ENCODE data around the gene IRF2BPL.

Gene IRF2BPL

DNA sequence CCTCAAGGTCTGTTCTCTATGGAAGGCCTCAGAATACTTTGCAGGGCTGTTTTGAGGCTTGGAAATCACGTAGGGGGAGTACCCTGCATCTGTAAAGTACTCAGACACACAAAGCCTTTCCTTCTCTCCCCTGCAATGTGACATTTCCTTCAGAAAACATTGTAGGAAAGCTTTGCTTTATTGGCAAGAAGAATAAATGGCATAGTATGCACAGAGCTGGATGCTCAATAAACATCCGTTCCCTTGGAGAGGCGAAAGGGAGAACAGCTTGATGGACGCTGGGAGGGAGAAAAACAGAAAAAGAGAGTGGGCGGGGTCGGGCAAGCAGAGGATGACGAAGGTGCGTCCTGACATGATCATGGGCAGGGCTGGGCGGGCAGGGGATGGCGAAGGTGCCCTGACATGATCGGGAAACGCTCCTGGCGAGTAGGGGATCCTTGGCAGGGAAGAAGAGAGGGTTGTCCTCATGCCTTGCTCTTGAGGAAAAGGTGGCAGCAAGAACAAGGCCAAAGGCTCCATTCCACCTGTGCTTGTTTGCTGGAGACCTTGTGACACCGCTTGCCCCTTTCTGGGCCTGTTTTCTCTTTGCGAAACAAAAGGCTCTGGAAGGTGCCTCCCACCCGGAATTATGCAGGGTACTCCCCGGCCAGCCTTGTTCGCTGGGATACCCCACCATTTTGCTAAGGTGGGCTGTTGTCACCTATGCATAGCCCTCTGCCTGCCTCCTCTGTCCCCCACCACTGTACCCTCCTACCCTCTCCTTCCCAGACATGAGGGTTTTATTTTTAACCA lies 21.1 kb downstream of the IRF2BPL start:
- DNase-seq (ENCODE audit: low read depth): no peak
- no peak overlapping the region for H3K4me3 ChIP-seq (ENCODE audit: low read length)
- TF ChIP-seq, protein P1, sequence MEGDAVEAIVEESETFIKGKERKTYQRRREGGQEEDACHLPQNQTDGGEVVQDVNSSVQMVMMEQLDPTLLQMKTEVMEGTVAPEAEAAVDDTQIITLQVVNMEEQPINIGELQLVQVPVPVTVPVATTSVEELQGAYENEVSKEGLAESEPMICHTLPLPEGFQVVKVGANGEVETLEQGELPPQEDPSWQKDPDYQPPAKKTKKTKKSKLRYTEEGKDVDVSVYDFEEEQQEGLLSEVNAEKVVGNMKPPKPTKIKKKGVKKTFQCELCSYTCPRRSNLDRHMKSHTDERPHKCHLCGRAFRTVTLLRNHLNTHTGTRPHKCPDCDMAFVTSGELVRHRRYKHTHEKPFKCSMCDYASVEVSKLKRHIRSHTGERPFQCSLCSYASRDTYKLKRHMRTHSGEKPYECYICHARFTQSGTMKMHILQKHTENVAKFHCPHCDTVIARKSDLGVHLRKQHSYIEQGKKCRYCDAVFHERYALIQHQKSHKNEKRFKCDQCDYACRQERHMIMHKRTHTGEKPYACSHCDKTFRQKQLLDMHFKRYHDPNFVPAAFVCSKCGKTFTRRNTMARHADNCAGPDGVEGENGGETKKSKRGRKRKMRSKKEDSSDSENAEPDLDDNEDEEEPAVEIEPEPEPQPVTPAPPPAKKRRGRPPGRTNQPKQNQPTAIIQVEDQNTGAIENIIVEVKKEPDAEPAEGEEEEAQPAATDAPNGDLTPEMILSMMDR (conservative IDR thresholded peaks at IDR 0.05; ENCODE audit: low read depth, low read length): no peak

DNA sequence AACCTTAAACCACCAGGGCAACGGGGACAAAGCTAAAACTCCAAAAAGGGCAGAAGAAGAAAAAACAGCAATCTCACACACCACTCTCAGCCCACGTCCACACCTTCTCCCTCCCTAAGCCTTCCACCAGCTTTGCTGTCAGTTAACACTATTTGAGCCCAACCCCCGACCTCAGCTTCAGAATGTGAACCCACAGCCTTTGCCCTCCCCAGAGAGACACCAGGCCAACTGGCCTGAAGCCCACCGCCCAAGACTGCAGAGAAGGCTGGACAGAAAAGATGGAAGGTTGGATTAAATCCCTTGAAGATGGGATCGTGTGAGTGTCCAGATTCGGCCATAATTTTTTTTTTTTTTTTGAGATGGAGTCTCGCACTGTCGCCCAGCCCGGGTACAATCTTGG lies 22.4 kb downstream of the IRF2BPL start:
- TF ChIP-seq, protein P1 (conservative IDR thresholded peaks at IDR 0.05; ENCODE audit: low read depth, low read length): no peak
- H3K4me3 ChIP-seq (ENCODE audit: low read length): no peak overlapping the region
- DNase-seq (ENCODE audit: low read depth): no peak

- H3K4me3 ChIP-seq (ENCODE audit: low read length): no peak overlapping the region
- no peak for DNase-seq (ENCODE audit: low read depth)
- TF ChIP-seq, protein P1 (conservative IDR thresholded peaks at IDR 0.05; ENCODE audit: low read depth, low read length): no peak
These were observed 22.9 kb downstream of the IRF2BPL start for GRCh38 chr14:77005559-77005958.

DNA sequence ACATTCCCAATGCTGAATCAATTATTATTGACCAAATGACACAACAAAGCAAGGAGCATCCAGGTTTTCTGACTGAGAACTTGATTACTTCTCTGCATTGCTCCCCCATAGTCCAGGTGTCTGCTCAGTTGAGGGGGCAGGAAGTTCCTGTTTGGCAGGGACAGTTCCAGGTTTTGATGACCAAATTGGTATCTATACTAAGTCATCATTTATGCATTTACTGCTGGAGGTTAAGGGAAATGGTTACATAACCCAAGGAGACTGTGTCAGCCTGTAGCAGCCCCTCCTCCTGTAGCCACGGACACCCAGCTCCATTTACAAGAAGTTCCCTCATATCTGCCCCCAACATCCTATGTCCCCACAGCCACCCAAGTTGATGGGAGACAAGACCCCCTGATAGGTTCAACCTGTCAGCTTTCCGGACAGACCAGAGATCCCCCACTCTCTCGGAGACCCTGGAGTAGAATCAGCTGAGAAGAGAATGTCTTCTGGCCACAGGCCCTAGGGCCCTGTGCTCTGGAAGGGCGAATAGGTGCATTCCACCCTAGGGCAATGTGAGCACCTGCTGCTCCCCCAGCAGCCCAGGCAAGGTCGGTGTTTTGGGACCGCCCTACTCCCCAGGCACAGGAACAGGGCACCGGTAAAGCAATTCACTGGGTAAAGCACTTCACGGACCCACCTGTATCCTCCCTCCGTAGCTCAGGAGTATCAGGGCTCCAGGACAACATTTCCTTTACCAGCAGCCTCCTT lies 23.6 kb downstream of the IRF2BPL start:
- no peak for DNase-seq (ENCODE audit: low read depth)
- TF ChIP-seq, protein P1 (conservative IDR thresholded peaks at IDR 0.05; ENCODE audit: low read depth, low read length): no peak

DNA sequence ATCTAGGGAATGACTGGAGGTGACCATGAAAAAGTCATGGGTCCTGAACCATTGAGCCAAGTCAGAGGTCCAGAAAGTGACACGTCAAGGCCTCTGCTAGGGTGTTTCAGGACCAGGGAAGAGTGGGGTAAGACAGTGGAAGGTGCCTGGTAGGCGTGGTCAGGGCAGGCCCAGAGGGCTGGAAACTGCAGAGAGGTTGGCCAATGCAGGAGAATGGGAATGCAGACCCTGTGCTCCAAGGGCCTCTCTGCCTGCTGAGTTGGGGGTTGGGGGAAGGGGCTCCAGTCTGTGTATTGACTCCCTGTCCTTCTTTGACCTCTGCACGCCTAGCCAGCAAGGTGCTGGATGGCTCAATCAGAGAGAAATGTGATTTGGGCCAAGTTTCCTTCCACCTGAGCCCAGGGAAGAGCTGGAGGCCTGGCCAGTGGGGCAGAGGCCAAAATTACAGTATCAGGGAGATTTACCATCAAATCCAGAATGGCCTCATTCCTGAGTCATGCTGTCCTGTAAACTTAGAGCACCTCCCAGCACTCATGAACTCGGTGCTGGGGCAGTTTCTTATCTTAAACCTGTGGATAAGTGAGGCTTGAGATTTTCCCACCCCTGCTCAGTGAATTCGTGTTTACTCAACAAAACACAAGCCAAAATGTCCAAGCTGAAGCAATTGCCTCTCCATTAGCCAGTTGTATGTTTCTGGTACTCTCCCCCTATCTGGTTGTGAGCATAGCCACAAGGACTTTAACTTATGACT lies 24.4 kb downstream of the IRF2BPL start:
- no peak overlapping the region for H3K4me3 ChIP-seq (ENCODE audit: low read length)
- TF ChIP-seq, protein P1 (conservative IDR thresholded peaks at IDR 0.05; ENCODE audit: low read depth, low read length): no peak
- DNase-seq (ENCODE audit: low read depth): peak; percentile 71

More for the DNA sequence above, 23.6 kb downstream of the IRF2BPL start:
- no peak overlapping the region for H3K4me3 ChIP-seq (ENCODE audit: low read length)

- TF ChIP-seq, protein P1 (conservative IDR thresholded peaks at IDR 0.05; ENCODE audit: low read depth, low read length): no peak
- no peak for DNase-seq (ENCODE audit: low read depth)
- H3K4me3 ChIP-seq (ENCODE audit: low read length): no peak overlapping the region
These were observed 25.6 kb downstream of the IRF2BPL start for GRCh38 chr14:77002889-77003288.

Measured in retinal pigment epithelial cell (primary cell).